Mucosa of descending colon (tissue), 3 donors: ENCODE results near the gene HHLA2. TPM values are rescaled to one million over a fixed set of nuclear protein-coding genes. Genes with fewer than 3 reads are reported as not detected.
A peak's percentile ranks its signal among the peaks of the same experiment; 100 is the strongest.
"Not testable (repeated sequence)": the region's sequence is repeated elsewhere in the genome, so short reads cannot be mapped to it uniquely, and the experiment has no call there.

Source experiments
- ATAC-seq: fragments of 200-7000 bp; cut with Tn5 transposase; one replicate; pipeline ENCODE4 v1.9.1; 2020; ENCODE audit warnings: mild to moderate bottlenecking, moderate library complexity
- DNase-seq, 3 donors: peaks; one replicate each; pipeline ENCODE4 v3.0.0-alpha.2; 2020
- H3K36me3 ChIP-seq: fragments of 200-600 bp; one replicate; pipeline ENCODE4 v1.8.0; 2021; ENCODE audit warnings: low read depth, mild to moderate bottlenecking
- H3K4me1 ChIP-seq: fragments of 200-600 bp; one replicate; pipeline ENCODE4 v1.8.0; 2021; ENCODE audit warnings: low read depth, mild to moderate bottlenecking
- H3K4me3 ChIP-seq: fragments of 200-600 bp; one replicate; pipeline ENCODE4 v1.8.0; 2021; ENCODE audit warnings: mild to moderate bottlenecking
- H3K9me3 ChIP-seq: fragments of 200-600 bp; one replicate; pipeline ENCODE4 v1.8.0; 2021; ENCODE audit warnings: mild to moderate bottlenecking
- intact Hi-C, 2 donors: fragments of 100-400 bp; cut with DNase I in 1 of 2; cut with micrococcal nuclease in 1 of 2; formaldehyde crosslinking; loops; one replicate each; pipeline versions ENCODE4 v1.11.0 to v1.11.1; 2022; cut with DNase I, micrococcal nuclease
- total RNA-seq, 3 donors: library from RNA; stranded (reverse); fragmentation: NEBNext Ultra II Directional in 2 of 3; extraction: Animal tissue kit (Norgen Biotek cat#: 25700) in 2 of 3; gene quantifications; one replicate each; pipeline versions ENCODE4 v1.2.1 to v1.2.4, GENCODE V29; 2021 to 2023
- TF ChIP-seq, protein P1 (sequence below): fragments of 200-600 bp; IDR thresholded peaks from one replicate; pipeline ENCODE4 v1.8.0; 2022; ENCODE audit warnings: antibody characterized with exemption, mild to moderate bottlenecking
- donor health status: DM: no; HTN: no; CAD: no; lungs with moderate emphysema.
- donor health status: DM: no; HTN: no; CAD: no.
- donor health status: DM: no; HTN: yes; CAD: no.

The HHLA2 gene
- total RNA-seq, 3 donors from 2014 or later: 98.2 to 276 (median 169) TPM

DNA sequence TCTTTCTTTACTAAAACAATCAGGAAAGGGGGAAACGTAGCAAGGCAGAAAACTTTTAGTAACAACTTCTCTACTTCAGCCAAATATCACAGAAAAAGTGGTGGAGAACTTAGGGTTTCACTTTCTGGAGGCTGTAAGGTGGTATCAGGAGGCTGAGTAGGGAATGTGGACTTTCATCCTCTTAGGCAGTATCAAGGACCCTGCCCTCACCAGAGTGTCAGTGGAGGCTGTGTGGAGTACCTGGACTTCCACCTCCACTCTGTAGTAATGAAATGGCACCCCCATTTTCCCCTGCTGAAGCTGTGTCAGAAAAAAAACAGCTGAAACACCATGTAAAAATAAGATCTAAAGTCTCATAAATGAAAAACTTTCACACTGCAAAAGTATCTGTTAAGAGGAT, 11.2 kb upstream of the HHLA2 start:
- H3K9me3 ChIP-seq: no peaks in the 10 kb centered on the region
- DNase-seq: no peak
- TF ChIP-seq, protein P1, sequence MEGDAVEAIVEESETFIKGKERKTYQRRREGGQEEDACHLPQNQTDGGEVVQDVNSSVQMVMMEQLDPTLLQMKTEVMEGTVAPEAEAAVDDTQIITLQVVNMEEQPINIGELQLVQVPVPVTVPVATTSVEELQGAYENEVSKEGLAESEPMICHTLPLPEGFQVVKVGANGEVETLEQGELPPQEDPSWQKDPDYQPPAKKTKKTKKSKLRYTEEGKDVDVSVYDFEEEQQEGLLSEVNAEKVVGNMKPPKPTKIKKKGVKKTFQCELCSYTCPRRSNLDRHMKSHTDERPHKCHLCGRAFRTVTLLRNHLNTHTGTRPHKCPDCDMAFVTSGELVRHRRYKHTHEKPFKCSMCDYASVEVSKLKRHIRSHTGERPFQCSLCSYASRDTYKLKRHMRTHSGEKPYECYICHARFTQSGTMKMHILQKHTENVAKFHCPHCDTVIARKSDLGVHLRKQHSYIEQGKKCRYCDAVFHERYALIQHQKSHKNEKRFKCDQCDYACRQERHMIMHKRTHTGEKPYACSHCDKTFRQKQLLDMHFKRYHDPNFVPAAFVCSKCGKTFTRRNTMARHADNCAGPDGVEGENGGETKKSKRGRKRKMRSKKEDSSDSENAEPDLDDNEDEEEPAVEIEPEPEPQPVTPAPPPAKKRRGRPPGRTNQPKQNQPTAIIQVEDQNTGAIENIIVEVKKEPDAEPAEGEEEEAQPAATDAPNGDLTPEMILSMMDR: no peak
- intact Hi-C loops: no loop called here
- peaks cover 9% of the 10 kb centered on the region for H3K4me1 ChIP-seq
- H3K36me3 ChIP-seq: no peaks in the 10 kb centered on the region
- ATAC-seq: peak; percentile 37
- no peak overlapping the region for H3K4me3 ChIP-seq

GRCh38 chr3:108287146-108287545, 9.2 kb upstream of the HHLA2 start:
- ATAC-seq: no peak
- Histone ChIP-seq H3K4me1 (peaks cover 7% of the 10 kb centered on the region), H3K4me3 (no peak overlapping the region), H3K36me3 (no peaks in the 10 kb centered on the region), H3K9me3 (no peaks in the 10 kb centered on the region)
- DNase-seq: no peak
- intact Hi-C loops: no loop called here
- TF ChIP-seq, protein P1: no peak

GRCh38 chr3:108288193-108288592, 8.2 kb upstream of the HHLA2 start:
- H3K4me1 ChIP-seq, H3K4me3 ChIP-seq, H3K36me3 ChIP-seq, H3K9me3 ChIP-seq, intact Hi-C loops, DNase-seq, ATAC-seq: not testable (repeated sequence)

DNA sequence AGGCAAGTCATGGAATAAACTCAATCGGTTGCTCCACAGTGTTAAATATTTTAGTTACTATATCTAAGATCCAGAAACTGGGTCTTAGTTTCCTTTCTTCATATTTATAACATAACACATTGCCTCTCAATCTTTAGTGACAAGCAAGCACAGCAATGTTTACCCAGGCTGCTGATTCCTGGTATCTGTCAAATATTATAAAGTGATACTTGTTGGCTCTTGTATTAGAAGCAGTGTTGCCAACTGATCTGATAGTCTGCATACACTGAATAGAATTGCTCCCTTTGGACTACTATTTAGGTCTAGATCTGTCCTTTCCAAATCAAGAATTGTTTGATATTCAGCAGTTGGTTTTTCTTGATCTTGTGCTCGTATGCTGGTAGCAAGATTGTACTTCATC, 7.2 kb upstream of the HHLA2 start:
- Histone ChIP-seq H3K4me1 (no peaks in the 10 kb centered on the region), H3K9me3 (no peaks in the 10 kb centered on the region), H3K36me3 (no peaks in the 10 kb centered on the region), H3K4me3 (no peak overlapping the region)
- no peak for ATAC-seq
- TF ChIP-seq, protein P1: no peak
- intact Hi-C loops: no loop called here
- no peak for DNase-seq

GRCh38 chr3:108292450-108292849, 3.9 kb upstream of the HHLA2 start:
- DNase-seq (no peak), ATAC-seq (no peak)
- TF ChIP-seq, protein P1: no peak
- no peaks in the 10 kb centered on the region for H3K9me3 ChIP-seq
- H3K36me3 ChIP-seq: no peaks in the 10 kb centered on the region
- intact Hi-C loops: no loop called here
- no peaks in the 10 kb centered on the region for H3K4me1 ChIP-seq
- no peak overlapping the region for H3K4me3 ChIP-seq

DNA sequence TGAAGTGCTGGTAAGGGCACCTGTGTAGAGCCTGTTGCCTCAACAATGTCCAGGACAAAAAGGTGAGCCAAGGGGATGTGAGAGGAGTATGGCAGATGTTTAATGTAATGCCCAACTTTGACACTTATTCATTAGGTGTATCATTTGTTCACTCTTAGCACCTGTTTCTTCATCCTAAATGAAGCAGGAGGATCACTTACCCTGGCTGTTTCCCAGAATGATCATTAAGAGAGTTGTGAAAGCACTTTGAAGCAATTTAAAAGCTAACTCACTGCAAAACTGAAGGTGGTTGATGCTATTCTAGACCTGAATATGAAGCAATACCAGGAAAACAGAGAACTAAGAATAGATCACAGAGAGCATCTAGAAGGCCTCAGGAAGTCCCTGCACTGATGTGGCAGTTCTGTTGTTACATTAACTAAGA, 3.4 kb upstream of the HHLA2 start:
- ATAC-seq (no peak), DNase-seq (no peak)
- no peaks in the 10 kb centered on the region for H3K4me1 ChIP-seq
- TF ChIP-seq, protein P1: no peak
- H3K36me3 ChIP-seq: no peaks in the 10 kb centered on the region
- intact Hi-C loops: no loop called here
- no peaks in the 10 kb centered on the region for H3K9me3 ChIP-seq
- no peak overlapping the region for H3K4me3 ChIP-seq
